ENCODE results near the gene SCAPER. TPM values are rescaled to one million over a fixed set of nuclear protein-coding genes. Genes with fewer than 3 reads are reported as not detected.
"Not testable (repeated sequence)": the region's sequence is repeated elsewhere in the genome, so short reads cannot be mapped to it uniquely, and the experiment has no call there.

SCAPER gene
- total RNA-seq, 1 donor = 30.5 TPM

GRCh38 chr15:76467136-76467535 lies 438.0 kb downstream of the SCAPER start:
- Histone ChIP-seq H3K4me3 (ENCODE audit: low read length) (no peak overlapping the region), H3K4me1 (ENCODE audit: insufficient read depth, low read length) (no peaks in the 10 kb centered on the region), H3K27me3 (ENCODE audit: insufficient read depth, low read length) (no peaks in the 10 kb centered on the region), H3K9me3 (ENCODE audit: low read depth, low read length) (peaks cover 9% of the 10 kb centered on the region)

DNA sequence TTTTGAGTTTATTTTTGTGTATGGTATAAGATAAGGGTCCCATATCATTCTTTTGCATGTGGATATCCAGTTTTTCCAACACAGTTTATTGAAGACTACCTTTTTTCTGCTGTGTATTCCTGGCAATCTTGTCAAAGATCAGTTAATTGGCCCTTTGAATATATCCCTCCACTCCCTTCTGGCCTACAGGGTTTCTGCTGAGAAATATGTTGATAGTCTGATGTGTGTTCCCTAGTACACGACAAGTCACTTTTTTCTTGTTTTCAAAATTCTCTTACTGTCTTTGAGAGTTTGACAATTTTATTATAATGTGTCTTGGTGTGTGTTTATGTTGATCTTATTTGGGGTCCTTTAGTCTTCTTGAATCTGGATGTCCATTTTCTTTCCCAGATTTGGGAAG lies 439.4 kb downstream of the SCAPER start:
- Histone ChIP-seq H3K9me3 (ENCODE audit: low read depth, low read length) (peaks cover 12% of the 10 kb centered on the region), H3K4me3 (ENCODE audit: low read length) (no peak overlapping the region), H3K27me3 (ENCODE audit: insufficient read depth, low read length) (no peaks in the 10 kb centered on the region), H3K4me1 (ENCODE audit: insufficient read depth, low read length) (no peaks in the 10 kb centered on the region)

- Histone ChIP-seq H3K9me3 (ENCODE audit: low read depth, low read length) (peaks cover 16% of the 10 kb centered on the region), H3K4me3 (ENCODE audit: low read length) (no peak overlapping the region), H3K27me3 (ENCODE audit: insufficient read depth, low read length) (no peaks in the 10 kb centered on the region), H3K4me1 (ENCODE audit: insufficient read depth, low read length) (no peaks in the 10 kb centered on the region)
Observed at GRCh38 chr15:76464247-76464646, 440.9 kb downstream of the SCAPER start.

- no peak overlapping the region for H3K4me3 ChIP-seq (ENCODE audit: low read length)
- no peaks in the 10 kb centered on the region for H3K4me1 ChIP-seq (ENCODE audit: insufficient read depth, low read length)
- H3K27me3 ChIP-seq (ENCODE audit: insufficient read depth, low read length) = no peaks in the 10 kb centered on the region
- peaks cover 10% of the 10 kb centered on the region for H3K9me3 ChIP-seq (ENCODE audit: low read depth, low read length)
Observed at GRCh38 chr15:76460871-76461270, 444.3 kb downstream of the SCAPER start.

GRCh38 chr15:76460347-76460746 lies 444.8 kb downstream of the SCAPER start:
- Histone ChIP-seq H3K9me3 (ENCODE audit: low read depth, low read length) (peaks cover 6% of the 10 kb centered on the region), H3K4me1 (ENCODE audit: insufficient read depth, low read length) (no peaks in the 10 kb centered on the region), H3K4me3 (ENCODE audit: low read length) (no peak overlapping the region), H3K27me3 (ENCODE audit: insufficient read depth, low read length) (no peaks in the 10 kb centered on the region)

DNA sequence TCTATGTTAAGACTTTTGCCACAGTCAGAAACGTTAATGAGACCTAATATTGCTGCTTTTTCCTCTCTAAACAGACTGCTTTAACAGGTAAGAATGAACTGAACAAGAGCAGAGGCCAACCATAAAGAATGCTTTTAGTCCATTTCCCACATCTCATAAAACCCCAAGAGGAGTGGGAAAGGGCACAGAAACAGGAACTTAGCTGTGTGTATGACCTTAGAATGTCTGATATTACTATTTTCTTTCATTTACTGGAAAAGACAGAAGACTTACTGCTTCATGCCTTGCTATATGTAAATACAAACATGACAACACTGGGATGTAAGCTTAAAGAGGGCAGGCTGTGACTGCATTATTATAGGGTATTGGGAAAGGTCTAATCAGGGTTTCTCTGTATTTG lies 453.6 kb downstream of the SCAPER start:
- no peaks in the 10 kb centered on the region for H3K27me3 ChIP-seq (ENCODE audit: insufficient read depth, low read length)
- no peak overlapping the region for H3K4me3 ChIP-seq (ENCODE audit: low read length)
- no peaks in the 10 kb centered on the region for H3K9me3 ChIP-seq (ENCODE audit: low read depth, low read length)
- no peaks in the 10 kb centered on the region for H3K4me1 ChIP-seq (ENCODE audit: insufficient read depth, low read length)

DNA sequence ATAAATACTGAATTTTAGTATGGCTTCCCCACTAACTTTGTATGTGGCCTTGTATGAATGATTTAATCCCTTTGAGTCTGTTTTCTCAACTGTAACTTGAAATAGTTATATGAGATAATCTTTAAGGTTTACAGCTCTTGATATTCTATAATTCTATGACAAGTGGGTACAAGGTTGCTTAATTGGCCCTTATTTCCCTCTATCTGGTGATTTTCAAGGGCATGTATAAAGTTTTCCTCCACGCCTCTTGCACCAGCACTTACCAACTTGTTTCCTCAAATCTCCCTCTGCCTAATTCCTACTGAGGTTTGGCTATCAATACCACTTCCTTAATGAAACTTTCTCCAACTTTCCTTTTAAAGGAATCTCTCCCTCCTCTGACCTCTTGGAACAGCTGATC lies 455.7 kb downstream of the SCAPER start:
- H3K27me3 ChIP-seq (ENCODE audit: insufficient read depth, low read length) = no peaks in the 10 kb centered on the region
- H3K9me3 ChIP-seq (ENCODE audit: low read depth, low read length) = no peaks in the 10 kb centered on the region
- H3K4me1 ChIP-seq (ENCODE audit: insufficient read depth, low read length) = no peaks in the 10 kb centered on the region
- no peak overlapping the region for H3K4me3 ChIP-seq (ENCODE audit: low read length)

- no peaks in the 10 kb centered on the region for H3K9me3 ChIP-seq (ENCODE audit: low read depth, low read length)
Observed at GRCh38 chr15:76448755-76449154, 456.4 kb downstream of the SCAPER start.

DNA sequence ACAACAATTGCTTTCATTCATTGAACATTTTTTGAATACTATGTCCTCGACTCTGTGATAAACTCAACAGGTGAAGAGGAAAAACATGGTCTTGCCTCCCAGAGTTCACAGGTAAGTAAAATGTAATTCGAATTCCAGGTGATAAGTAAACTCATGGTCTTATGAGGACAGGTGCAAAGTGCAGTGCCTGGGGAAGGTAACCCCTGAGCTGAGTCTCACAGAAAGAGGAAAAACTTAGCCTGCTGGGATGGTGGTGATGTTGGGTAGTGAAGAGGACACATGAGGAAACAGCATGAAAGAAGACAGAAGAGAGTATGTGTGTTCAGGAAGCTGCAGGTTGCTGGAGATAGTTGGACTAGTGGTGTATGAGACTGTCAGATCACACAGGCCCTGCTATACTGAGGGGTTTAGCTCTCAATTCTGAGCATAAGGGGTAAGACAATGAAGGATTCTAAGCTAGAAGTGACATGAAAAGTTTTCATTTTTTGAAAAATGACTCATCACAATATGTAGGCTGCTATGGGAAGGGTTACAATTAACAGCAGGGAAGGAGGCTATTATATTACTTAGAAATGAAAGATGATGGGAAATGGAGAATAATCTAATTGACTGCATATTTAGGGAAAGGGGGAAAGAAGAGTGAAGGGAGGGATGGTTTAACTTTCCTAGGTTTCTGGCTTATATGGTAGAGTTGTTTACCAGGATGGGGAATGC lies 457.3 kb downstream of the SCAPER start:
- Histone ChIP-seq H3K9me3 (ENCODE audit: low read depth, low read length) (no peaks in the 10 kb centered on the region), H3K4me3 (ENCODE audit: low read length) (no peak overlapping the region), H3K27me3 (ENCODE audit: insufficient read depth, low read length) (no peaks in the 10 kb centered on the region), H3K4me1 (ENCODE audit: insufficient read depth, low read length) (no peaks in the 10 kb centered on the region)

More at GRCh38 chr15:76448755-76449154, 456.4 kb downstream of the SCAPER start:
- Histone ChIP-seq H3K27me3 (ENCODE audit: insufficient read depth, low read length) (no peaks in the 10 kb centered on the region), H3K4me1 (ENCODE audit: insufficient read depth, low read length) (no peaks in the 10 kb centered on the region), H3K4me3 (ENCODE audit: low read length) (no peak overlapping the region)

DNA sequence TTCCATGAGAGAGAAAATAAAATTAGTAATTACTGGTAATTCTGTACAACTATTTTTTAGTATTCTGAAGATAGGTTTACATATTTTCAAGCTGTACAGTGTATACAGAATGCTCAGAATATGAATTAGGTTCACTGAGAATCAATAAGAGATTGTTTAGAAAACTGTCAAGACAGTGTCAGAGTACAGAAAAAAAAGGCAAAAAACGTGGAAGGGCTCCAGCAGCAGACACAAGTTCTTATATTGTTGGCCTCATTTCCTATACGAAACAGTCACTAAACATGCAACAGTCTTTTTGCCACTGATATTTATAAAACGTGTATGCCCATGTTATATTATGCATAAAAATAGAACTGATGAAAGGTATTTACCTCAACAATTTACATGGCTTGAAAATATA lies 464.7 kb downstream of the SCAPER start:
- Histone ChIP-seq H3K9me3 (ENCODE audit: low read depth, low read length) (no peaks in the 10 kb centered on the region), H3K27me3 (ENCODE audit: insufficient read depth, low read length) (no peaks in the 10 kb centered on the region), H3K4me3 (ENCODE audit: low read length) (no peak overlapping the region), H3K4me1 (ENCODE audit: insufficient read depth, low read length) (no peaks in the 10 kb centered on the region)

GRCh38 chr15:76439542-76439941 lies 465.6 kb downstream of the SCAPER start:
- H3K9me3 ChIP-seq (ENCODE audit: low read depth, low read length) = no peaks in the 10 kb centered on the region
- H3K4me3 ChIP-seq (ENCODE audit: low read length) = no peak overlapping the region
- H3K27me3 ChIP-seq (ENCODE audit: insufficient read depth, low read length) = no peaks in the 10 kb centered on the region

DNA sequence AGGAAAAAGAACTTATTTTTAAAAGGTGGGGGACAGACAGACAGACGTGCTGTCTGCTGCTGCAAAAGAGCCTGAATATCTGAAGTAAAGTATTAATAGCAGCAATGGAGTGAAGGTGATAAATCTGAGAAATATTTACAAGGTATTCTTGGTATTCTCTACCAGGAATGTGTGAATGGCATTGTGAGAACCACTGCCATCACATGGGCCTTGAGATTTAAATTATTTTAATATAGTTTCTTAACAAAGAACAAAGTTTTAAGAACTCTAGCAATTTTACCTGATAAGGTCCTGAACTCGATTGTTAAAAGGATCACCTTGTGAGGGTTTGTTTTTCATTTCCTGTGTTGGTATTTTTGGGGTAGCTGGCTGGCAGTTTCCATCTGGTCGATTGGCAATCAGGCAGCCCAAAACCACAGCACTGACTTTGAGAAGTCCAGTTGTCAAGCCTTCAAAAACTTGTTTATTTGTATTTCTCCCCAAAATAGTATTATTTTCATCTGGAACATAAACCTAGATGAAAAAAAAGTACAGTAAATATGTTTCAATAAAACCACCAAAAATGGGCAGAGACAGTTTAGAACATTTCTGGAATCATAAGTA lies 471.2 kb downstream of the SCAPER start:
- H3K27me3 ChIP-seq (ENCODE audit: insufficient read depth, low read length) = no peaks in the 10 kb centered on the region
- no peaks in the 10 kb centered on the region for H3K4me1 ChIP-seq (ENCODE audit: insufficient read depth, low read length)
- H3K9me3 ChIP-seq (ENCODE audit: low read depth, low read length) = no peaks in the 10 kb centered on the region
- no peak overlapping the region for H3K4me3 ChIP-seq (ENCODE audit: low read length)

More at GRCh38 chr15:76439542-76439941, 465.6 kb downstream of the SCAPER start:
- H3K4me1 ChIP-seq (ENCODE audit: insufficient read depth, low read length) = no peaks in the 10 kb centered on the region

DNA sequence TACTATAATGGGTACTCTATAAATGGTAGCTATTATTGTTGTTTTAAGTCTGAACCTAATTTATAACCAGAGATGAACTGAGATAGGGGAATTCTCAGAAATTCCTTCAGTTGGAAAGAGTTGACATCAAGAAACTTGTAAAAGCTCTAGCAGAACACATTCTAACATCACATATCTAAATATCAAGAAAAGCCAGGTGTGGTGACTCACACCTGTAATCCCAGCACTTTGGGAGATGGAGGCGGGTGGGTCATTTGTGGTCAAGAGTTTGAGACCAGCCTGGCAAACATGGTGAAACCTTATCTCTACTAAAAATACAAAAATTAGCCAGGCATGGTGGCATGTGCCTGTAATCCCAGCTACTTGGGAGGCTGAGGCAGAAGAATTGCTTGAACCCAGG lies 472.1 kb downstream of the SCAPER start:
- not testable (repeated sequence) for H3K4me1 ChIP-seq (ENCODE audit: insufficient read depth, low read length)

DNA sequence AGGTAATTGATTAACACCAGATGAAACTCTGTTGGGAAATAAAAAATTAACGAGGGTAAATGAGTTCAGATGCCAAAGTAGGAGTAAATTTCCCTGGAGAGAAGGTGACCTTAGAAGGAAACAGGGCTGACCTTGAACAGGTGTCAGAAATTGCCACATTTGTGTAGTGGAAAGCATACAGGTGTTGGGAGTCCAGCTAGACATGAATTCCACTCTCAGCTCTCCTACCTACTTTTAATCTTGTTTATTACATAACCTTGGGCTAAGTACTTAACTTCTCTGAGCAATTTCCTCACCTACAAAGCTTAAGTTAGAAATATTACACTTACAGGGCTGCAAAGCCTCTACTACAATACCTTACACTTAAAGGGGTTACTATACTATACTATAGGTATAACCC lies 472.5 kb downstream of the SCAPER start:
- H3K9me3 ChIP-seq (ENCODE audit: low read depth, low read length) = no peaks in the 10 kb centered on the region
- no peaks in the 10 kb centered on the region for H3K27me3 ChIP-seq (ENCODE audit: insufficient read depth, low read length)
- no peak overlapping the region for H3K4me3 ChIP-seq (ENCODE audit: low read length)
- no peaks in the 10 kb centered on the region for H3K4me1 ChIP-seq (ENCODE audit: insufficient read depth, low read length)

More for the DNA sequence above, 472.1 kb downstream of the SCAPER start:
- not testable (repeated sequence) for H3K9me3 ChIP-seq (ENCODE audit: low read depth, low read length); H3K27me3 ChIP-seq (ENCODE audit: insufficient read depth, low read length); H3K4me3 ChIP-seq (ENCODE audit: low read length)

GRCh38 chr15:76431971-76432370 lies 473.2 kb downstream of the SCAPER start:
- Histone ChIP-seq H3K4me3 (ENCODE audit: low read length) (no peak overlapping the region), H3K9me3 (ENCODE audit: low read depth, low read length) (no peaks in the 10 kb centered on the region), H3K4me1 (ENCODE audit: insufficient read depth, low read length) (no peaks in the 10 kb centered on the region), H3K27me3 (ENCODE audit: insufficient read depth, low read length) (no peaks in the 10 kb centered on the region)

- H3K4me3 ChIP-seq (ENCODE audit: low read length); H3K9me3 ChIP-seq (ENCODE audit: low read depth, low read length); H3K4me1 ChIP-seq (ENCODE audit: insufficient read depth, low read length); H3K27me3 ChIP-seq (ENCODE audit: insufficient read depth, low read length): not testable (repeated sequence)
Observed at GRCh38 chr15:76430711-76431110, 474.4 kb downstream of the SCAPER start.
